ENCODE measurements around the gene FHAD1.

Gene FHAD1

DNA sequence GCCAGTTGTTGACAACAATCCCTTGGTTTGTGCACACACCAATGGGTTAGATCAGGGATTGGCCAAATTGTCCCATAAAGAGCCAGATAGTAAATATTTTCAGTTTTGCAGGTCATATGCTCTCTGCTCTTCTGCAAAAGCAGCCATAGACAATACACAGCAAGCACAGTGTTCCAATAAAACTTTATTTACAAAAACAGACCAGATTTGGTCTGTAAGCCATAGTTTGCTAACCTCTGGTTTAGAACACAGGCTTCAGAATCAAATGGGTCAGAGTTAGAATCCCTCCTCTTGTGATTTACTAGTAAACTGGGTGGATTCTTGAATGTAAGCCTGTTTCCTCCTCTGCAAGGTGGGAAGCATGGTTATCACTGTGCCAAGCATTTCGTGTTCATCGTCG is 97.4 kb downstream of the FHAD1 start:
- no peak overlapping the region for H3K4me3 ChIP-seq (ENCODE audit: low read depth, low read length)
- TF ChIP-seq, protein P1, sequence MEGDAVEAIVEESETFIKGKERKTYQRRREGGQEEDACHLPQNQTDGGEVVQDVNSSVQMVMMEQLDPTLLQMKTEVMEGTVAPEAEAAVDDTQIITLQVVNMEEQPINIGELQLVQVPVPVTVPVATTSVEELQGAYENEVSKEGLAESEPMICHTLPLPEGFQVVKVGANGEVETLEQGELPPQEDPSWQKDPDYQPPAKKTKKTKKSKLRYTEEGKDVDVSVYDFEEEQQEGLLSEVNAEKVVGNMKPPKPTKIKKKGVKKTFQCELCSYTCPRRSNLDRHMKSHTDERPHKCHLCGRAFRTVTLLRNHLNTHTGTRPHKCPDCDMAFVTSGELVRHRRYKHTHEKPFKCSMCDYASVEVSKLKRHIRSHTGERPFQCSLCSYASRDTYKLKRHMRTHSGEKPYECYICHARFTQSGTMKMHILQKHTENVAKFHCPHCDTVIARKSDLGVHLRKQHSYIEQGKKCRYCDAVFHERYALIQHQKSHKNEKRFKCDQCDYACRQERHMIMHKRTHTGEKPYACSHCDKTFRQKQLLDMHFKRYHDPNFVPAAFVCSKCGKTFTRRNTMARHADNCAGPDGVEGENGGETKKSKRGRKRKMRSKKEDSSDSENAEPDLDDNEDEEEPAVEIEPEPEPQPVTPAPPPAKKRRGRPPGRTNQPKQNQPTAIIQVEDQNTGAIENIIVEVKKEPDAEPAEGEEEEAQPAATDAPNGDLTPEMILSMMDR (IDR thresholded peaks at IDR 0.05; ENCODE audit: low read depth, low read length), result no peak
- TF ChIP-seq POLR2A (IDR thresholded peaks at IDR 0.05; ENCODE audit: extremely low read depth, insufficient read length) (no peak), MAX (IDR thresholded peaks at IDR 0.05; ENCODE audit: low read depth, low read length) (no peak), MYC (IDR thresholded peaks at IDR 0.05; ENCODE audit: low read depth, low read length) (no peak)

DNA sequence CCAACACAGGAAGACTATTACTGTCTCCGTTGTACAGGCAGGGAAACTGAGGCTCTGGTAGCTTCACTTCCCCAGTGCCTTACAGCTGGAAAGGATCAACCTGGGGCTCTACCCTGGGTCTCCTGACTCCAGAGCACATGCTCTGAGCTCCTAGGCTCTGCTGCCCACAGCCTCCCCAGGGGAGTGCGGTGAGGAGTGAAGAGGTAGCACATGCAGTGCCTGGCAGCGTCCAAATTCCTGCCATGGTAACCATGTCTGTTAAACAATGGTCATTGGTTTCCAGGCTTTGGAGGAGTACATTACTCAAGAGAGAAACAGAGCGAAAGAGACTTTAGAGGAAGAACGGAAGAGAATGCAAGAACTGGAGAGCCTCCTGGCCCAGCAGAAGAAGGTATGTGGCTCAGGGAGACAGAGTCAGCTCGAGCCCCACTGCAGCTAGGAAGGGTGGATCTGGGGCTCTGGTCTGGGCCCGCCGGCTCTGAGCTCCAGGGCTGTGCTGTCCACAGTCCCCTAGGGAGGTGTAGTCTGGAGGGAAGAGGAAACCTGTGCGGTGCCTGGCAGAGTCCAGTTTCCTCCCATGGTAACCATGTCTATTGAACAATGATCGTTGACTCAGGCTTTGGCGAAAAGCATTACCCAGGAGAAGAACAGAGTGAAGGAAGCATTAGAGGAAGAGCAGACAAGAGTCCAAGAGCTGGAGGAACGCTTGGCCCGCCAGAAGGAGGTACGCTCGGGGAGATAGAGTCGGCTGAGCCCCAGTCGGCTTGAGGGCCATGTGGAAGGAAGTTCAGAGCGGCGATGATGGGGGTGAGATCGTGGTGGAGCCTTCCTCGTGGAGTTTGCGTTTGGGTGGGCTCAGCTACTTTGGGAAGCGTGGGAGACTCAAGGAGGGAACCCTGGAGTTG is 98.0 kb downstream of the FHAD1 start:
- TF ChIP-seq MAX (IDR thresholded peaks at IDR 0.05; ENCODE audit: low read depth, low read length) (peak; percentile 56; the same call in 1 of the 2 replicates), MYC (IDR thresholded peaks at IDR 0.05; ENCODE audit: low read depth, low read length) (no peak)
- DNase-seq (ENCODE audit: low read depth), result peak; percentile 83
- peak overlapping the region; percentile 60 for H3K4me3 ChIP-seq (ENCODE audit: low read depth, low read length)

More for the DNA sequence above, 97.4 kb downstream of the FHAD1 start:
- DNase-seq (ENCODE audit: low read depth), result no peak

DNA sequence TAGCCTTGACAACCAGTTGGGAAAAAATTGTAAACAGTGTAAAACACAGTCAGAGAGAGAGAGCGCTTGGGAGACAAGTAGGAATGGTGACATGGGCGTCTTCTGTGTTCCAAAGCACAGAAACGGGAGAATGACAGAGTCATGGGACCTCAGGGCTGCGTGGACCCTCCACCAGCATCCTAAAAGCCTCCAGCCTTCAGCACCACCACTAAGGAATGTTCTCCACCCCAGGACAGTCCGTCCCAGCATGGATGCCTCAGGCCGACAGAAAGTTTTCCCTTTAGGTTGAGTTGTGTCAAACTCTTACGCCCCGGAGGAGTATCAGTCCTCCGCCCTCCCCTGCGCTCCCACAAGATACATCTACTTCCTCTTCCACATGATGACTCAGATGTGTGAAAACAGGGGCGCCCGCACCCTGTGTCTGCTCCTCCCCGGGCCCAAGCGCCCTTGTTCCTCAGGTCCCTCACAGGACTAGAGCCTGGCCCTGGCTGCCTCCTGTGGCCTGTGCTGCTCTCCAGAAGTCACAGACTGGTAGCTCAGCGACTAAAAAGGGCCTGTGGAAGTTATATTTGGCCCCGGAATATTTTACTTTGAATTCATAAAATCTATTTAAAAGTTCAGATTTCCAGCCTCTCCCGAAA is 98.8 kb downstream of the FHAD1 start:
- DNase-seq (ENCODE audit: low read depth), result peak; percentile 95
- H3K4me3 ChIP-seq (ENCODE audit: low read depth, low read length), result peak overlapping the region; percentile 60
- TF ChIP-seq, protein P1 (IDR thresholded peaks at IDR 0.05; ENCODE audit: low read depth, low read length), result no peak
- TF ChIP-seq MAX (IDR thresholded peaks at IDR 0.05; ENCODE audit: low read depth, low read length), result 0 out of 2 replicates have a peak, but pooled peaks have one; percentile 33

GRCh38 chr1:15346346-15347030 is 99.5 kb downstream of the FHAD1 start:
- DNase-seq (ENCODE audit: low read depth), result no peak
- H3K4me3 ChIP-seq (ENCODE audit: low read depth, low read length), result peak overlapping the region; percentile 21
- TF ChIP-seq MYC (IDR thresholded peaks at IDR 0.05; ENCODE audit: low read depth, low read length) (no peak), MAX (IDR thresholded peaks at IDR 0.05; ENCODE audit: low read depth, low read length) (no peak), POLR2A (IDR thresholded peaks at IDR 0.05; ENCODE audit: extremely low read depth, insufficient read length) (no peak)
- TF ChIP-seq, protein P1 (IDR thresholded peaks at IDR 0.05; ENCODE audit: low read depth, low read length), result no peak

DNA sequence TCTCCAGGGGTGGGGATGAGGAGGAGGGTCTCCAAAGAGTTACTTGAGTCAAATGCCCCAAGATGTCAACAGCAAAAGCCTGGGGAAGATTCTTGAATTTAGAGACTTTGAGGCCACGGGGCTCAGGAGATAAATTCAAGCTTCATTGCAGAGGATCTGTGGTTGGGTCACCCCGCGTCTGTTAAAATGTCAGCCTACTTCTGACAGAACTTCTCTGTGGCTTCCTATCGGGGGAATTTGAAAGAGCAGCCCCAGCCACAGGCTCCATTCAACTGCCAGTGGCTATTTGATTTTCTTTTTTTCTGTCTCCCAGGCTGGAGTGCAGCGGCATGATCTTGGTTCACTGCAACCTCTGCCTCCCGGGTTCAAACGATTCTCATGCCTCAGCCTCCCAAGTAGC is 100.2 kb downstream of the FHAD1 start:
- DNase-seq (ENCODE audit: low read depth), result no peak
- H3K4me3 ChIP-seq (ENCODE audit: low read depth, low read length), result no peak overlapping the region
- TF ChIP-seq POLR2A (IDR thresholded peaks at IDR 0.05; ENCODE audit: extremely low read depth, insufficient read length), result no peak
- TF ChIP-seq MAX (IDR thresholded peaks at IDR 0.05; ENCODE audit: low read depth, low read length), result no peak
- TF ChIP-seq, protein P1 (IDR thresholded peaks at IDR 0.05; ENCODE audit: low read depth, low read length), result no peak
- TF ChIP-seq MYC (IDR thresholded peaks at IDR 0.05; ENCODE audit: low read depth, low read length), result no peak
